GM18498 (cell line): ENCODE data around the gene FSD1.
A peak's percentile ranks its signal among the peaks of the same experiment; 100 is the strongest.
"Not testable (repeated sequence)": the region's sequence is repeated elsewhere in the genome, so short reads cannot be mapped to it uniquely, and the experiment has no call there.

Experiments used
- ATAC-seq: cut with Tn5 transposase; IDR thresholded peaks from one replicate; pipeline ENCODE4 v1.9.1; 2021; ENCODE audit warnings: mild to moderate bottlenecking, moderate library complexity; ENCODE audit not compliant: unreplicated experiment

The FSD1 gene

GRCh38 chr19:4342314-4342614, 37.9 kb downstream of the FSD1 start:
- ATAC-seq, result no peak

GRCh38 chr19:4342615-4343369, 38.4 kb downstream of the FSD1 start:
- ATAC-seq, result peak; percentile 85

GRCh38 chr19:4343370-4344307, 39.2 kb downstream of the FSD1 start, which contains the start of gene MPND:
Gene MPND (plus strand): TSS chr19:4343562. CDS start chr19:4343594, 32 bp downstream.
- ATAC-seq, result peak; percentile 63

- no peak for ATAC-seq
Measured at GRCh38 chr19:4345342-4346019, 41.1 kb downstream of the FSD1 start.

- ATAC-seq, result no peak
Measured at GRCh38 chr19:4346020-4346383, 41.6 kb downstream of the FSD1 start.

- ATAC-seq, result no peak
Measured at GRCh38 chr19:4347521-4347920, 43.1 kb downstream of the FSD1 start.

- ATAC-seq, result not testable (repeated sequence)
Measured at GRCh38 chr19:4349225-4349624, 44.8 kb downstream of the FSD1 start.

GRCh38 chr19:4350111-4350510, 45.7 kb downstream of the FSD1 start:
- no peak for ATAC-seq

GRCh38 chr19:4350726-4351125, 46.3 kb downstream of the FSD1 start:
- ATAC-seq, result no peak

GRCh38 chr19:4352701-4353121, 48.3 kb downstream of the FSD1 start:
- no peak for ATAC-seq

- no peak for ATAC-seq
Measured at GRCh38 chr19:4354282-4354681, 49.9 kb downstream of the FSD1 start.

- ATAC-seq, result no peak
Measured at GRCh38 chr19:4354897-4355296, 50.5 kb downstream of the FSD1 start.

GRCh38 chr19:4357095-4357797, 52.8 kb downstream of the FSD1 start:
- ATAC-seq, result no peak

- ATAC-seq, result no peak
Measured at GRCh38 chr19:4357921-4358326, 53.5 kb downstream of the FSD1 start.

GRCh38 chr19:4358709-4359626, 54.6 kb downstream of the FSD1 start:
- no peak for ATAC-seq

GRCh38 chr19:4359627-4360000, 55.2 kb downstream of the FSD1 start:
- ATAC-seq, result no peak

- no peak for ATAC-seq
Measured at GRCh38 chr19:4360081-4360569, 55.7 kb downstream of the FSD1 start.

- no peak for ATAC-seq
Measured at GRCh38 chr19:4360641-4361151, 56.3 kb downstream of the FSD1 start.
